Retinal pigment epithelial cell (primary cell): Measurements from ENCODE around the gene STYXL1.

Experiments
- DNase-seq: peaks from one replicate; pipeline ENCODE4 v3.0.0-alpha.2; 2010; ENCODE audit warnings: low read depth
- H3K4me3 ChIP-seq: 2 replicates; pipeline ENCODE4 v1.5.1; 2011; ENCODE audit warnings: mild to moderate bottlenecking, low read length, control low read depth, moderate library complexity
- CTCF ChIP-seq: conservative IDR thresholded peaks from 2 replicates; pipeline ENCODE4 v1.5.1; 2011; ENCODE audit warnings: low read depth, low read length, control low read depth, inconsistent platforms

The STYXL1 gene

DNA sequence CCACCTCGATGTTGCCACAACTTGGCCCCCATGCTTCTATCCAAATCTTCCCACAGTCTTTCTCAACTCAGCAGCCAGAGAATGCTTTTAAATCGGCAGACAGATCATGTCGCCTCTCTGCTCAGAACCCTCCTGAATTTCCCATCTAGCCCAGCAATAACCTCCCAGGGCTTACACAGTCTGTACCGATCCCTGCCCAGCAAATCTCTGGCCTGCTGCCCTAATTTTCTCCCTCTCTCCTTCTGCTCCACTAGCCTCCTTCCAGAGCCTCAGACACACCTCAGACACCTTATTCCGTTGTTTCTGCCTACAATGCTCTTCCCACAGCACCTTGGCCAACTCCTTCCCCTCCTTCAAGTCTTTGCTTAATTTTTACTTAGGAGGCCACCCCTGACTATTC lies 32.4 kb upstream of the STYXL1 start:
- no peak overlapping the region for H3K4me3 ChIP-seq
- no peak for TF ChIP-seq CTCF
- no peak for DNase-seq

- no peak overlapping the region for H3K4me3 ChIP-seq
- no peak for DNase-seq
- TF ChIP-seq CTCF = no peak
Observed at GRCh38 chr7:76077435-76077834, 29.6 kb upstream of the STYXL1 start.

- no peak for TF ChIP-seq CTCF
- no peak for DNase-seq
- H3K4me3 ChIP-seq = no peak overlapping the region
Observed at GRCh38 chr7:76076995-76077394, 29.2 kb upstream of the STYXL1 start.

DNA sequence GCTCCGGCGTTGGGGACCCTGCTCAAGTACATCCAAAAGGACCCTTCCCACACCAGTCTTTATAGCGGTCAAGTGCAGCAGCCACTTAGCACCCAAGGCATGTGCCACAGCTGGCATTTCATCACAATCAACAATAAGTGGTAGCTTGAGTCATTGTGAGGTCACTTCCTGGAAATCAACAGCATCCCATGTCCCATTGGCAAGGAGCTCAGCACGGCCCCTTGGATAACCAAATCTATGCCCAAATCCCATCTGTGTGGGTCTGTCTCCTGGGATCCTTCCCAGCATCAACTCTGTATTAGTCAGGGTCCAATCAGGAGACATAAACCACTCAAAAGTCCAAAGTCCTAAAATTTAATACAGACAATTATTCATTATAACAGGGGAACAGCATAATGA lies 27.2 kb upstream of the STYXL1 start:
- DNase-seq = no peak
- H3K4me3 ChIP-seq = no peak overlapping the region
- no peak for TF ChIP-seq CTCF

GRCh38 chr7:76074306-76074971 lies 26.6 kb upstream of the STYXL1 start:
- no peak for TF ChIP-seq CTCF
- no peak for DNase-seq
- H3K4me3 ChIP-seq = no peak overlapping the region

GRCh38 chr7:76073335-76073990 lies 25.7 kb upstream of the STYXL1 start:
- DNase-seq = no peak
- H3K4me3 ChIP-seq = no peak overlapping the region
- no peak for TF ChIP-seq CTCF
